ENCODE data around the gene LRRC3B.

The LRRC3B gene

GRCh38 chr3:26655231-26655630 is 32.7 kb downstream of the LRRC3B start:
- Histone ChIP-seq H3K4me1 (ENCODE audit: insufficient read depth, low read length, poor library complexity, severe bottlenecking) (no peaks in the 10 kb centered on the region), H3K79me2 (ENCODE audit: insufficient read depth, low read length) (no peaks in the 10 kb centered on the region), H3K4me3 (ENCODE audit: low read length, poor library complexity, severe bottlenecking) (no peak overlapping the region), H3K9me3 (ENCODE audit: insufficient read depth, low read depth, low read length) (no peaks in the 10 kb centered on the region), H4K20me1 (ENCODE audit: insufficient read depth, low read length, poor library complexity, severe bottlenecking) (no peaks in the 10 kb centered on the region), H3K36me3 (ENCODE audit: insufficient read depth, low read length) (no peaks in the 10 kb centered on the region), H3K9ac (ENCODE audit: low read depth, low read length, poor library complexity, severe bottlenecking) (no peak overlapping the region), H3K27me3 (ENCODE audit: insufficient read depth, low read length, poor library complexity, severe bottlenecking) (no peaks in the 10 kb centered on the region), H2AFZ (ENCODE audit: low read length) (no peak overlapping the region), H3F3A (ENCODE audit: low read depth) (no peaks in the 10 kb centered on the region), H3K9me2 (replicated peaks; ENCODE audit: low read depth, low read length) (no peaks in the 10 kb centered on the region), H3K4me2 (ENCODE audit: low read depth, low read length, poor library complexity, severe bottlenecking) (no peak overlapping the region)
- TF ChIP-seq EZH2phosphoT487 (IDR thresholded peaks at IDR 0.05; ENCODE audit: borderline replicate concordance) (no peak), CTCF (conservative IDR thresholded peaks at IDR 0.05; ENCODE audit: low read length) (no peak)

GRCh38 chr3:26657348-26657976 is 34.9 kb downstream of the LRRC3B start:
- no peaks in the 10 kb centered on the region for H3K79me2 ChIP-seq (ENCODE audit: insufficient read depth, low read length)
- TF ChIP-seq CTCF (conservative IDR thresholded peaks at IDR 0.05; ENCODE audit: low read length): no peak
- no peak for TF ChIP-seq EZH2phosphoT487 (IDR thresholded peaks at IDR 0.05; ENCODE audit: borderline replicate concordance)
- no peak overlapping the region for H3K9ac ChIP-seq (ENCODE audit: low read depth, low read length, poor library complexity, severe bottlenecking)
- H4K20me1 ChIP-seq (ENCODE audit: insufficient read depth, low read length, poor library complexity, severe bottlenecking): no peaks in the 10 kb centered on the region
- no peaks in the 10 kb centered on the region for H3K4me1 ChIP-seq (ENCODE audit: insufficient read depth, low read length, poor library complexity, severe bottlenecking)
- no peaks in the 10 kb centered on the region for H3K36me3 ChIP-seq (ENCODE audit: insufficient read depth, low read length)
- no peaks in the 10 kb centered on the region for H3K27me3 ChIP-seq (ENCODE audit: insufficient read depth, low read length, poor library complexity, severe bottlenecking)
- no peaks in the 10 kb centered on the region for H3K9me3 ChIP-seq (ENCODE audit: insufficient read depth, low read depth, low read length)
- H3K9me2 ChIP-seq (replicated peaks; ENCODE audit: low read depth, low read length): no peaks in the 10 kb centered on the region
- H3K4me3 ChIP-seq (ENCODE audit: low read length, poor library complexity, severe bottlenecking): no peak overlapping the region
- no peak overlapping the region for H2AFZ ChIP-seq (ENCODE audit: low read length)
- H3K4me2 ChIP-seq (ENCODE audit: low read depth, low read length, poor library complexity, severe bottlenecking): no peak overlapping the region
- H3F3A ChIP-seq (ENCODE audit: low read depth): no peaks in the 10 kb centered on the region

- no peak overlapping the region for H3K9ac ChIP-seq (ENCODE audit: low read depth, low read length, poor library complexity, severe bottlenecking)
- no peak overlapping the region for H3K4me3 ChIP-seq (ENCODE audit: low read length, poor library complexity, severe bottlenecking)
- no peaks in the 10 kb centered on the region for H3K4me1 ChIP-seq (ENCODE audit: insufficient read depth, low read length, poor library complexity, severe bottlenecking)
- no peak overlapping the region for H2AFZ ChIP-seq (ENCODE audit: low read length)
- no peaks in the 10 kb centered on the region for H3K27me3 ChIP-seq (ENCODE audit: insufficient read depth, low read length, poor library complexity, severe bottlenecking)
- H3K9me3 ChIP-seq (ENCODE audit: insufficient read depth, low read depth, low read length): no peaks in the 10 kb centered on the region
- no peaks in the 10 kb centered on the region for H3K9me2 ChIP-seq (replicated peaks; ENCODE audit: low read depth, low read length)
- H3K4me2 ChIP-seq (ENCODE audit: low read depth, low read length, poor library complexity, severe bottlenecking): no peak overlapping the region
- H3F3A ChIP-seq (ENCODE audit: low read depth): no peaks in the 10 kb centered on the region
- TF ChIP-seq EZH2phosphoT487 (IDR thresholded peaks at IDR 0.05; ENCODE audit: borderline replicate concordance): no peak
- TF ChIP-seq CTCF (conservative IDR thresholded peaks at IDR 0.05; ENCODE audit: low read length): no peak
- no peaks in the 10 kb centered on the region for H4K20me1 ChIP-seq (ENCODE audit: insufficient read depth, low read length, poor library complexity, severe bottlenecking)
- H3K36me3 ChIP-seq (ENCODE audit: insufficient read depth, low read length): no peaks in the 10 kb centered on the region
- no peaks in the 10 kb centered on the region for H3K79me2 ChIP-seq (ENCODE audit: insufficient read depth, low read length)
Measured at GRCh38 chr3:26668171-26668570, 45.6 kb downstream of the LRRC3B start.
